DOHH2 (cell line): ENCODE measurements around the gene ARHGAP19.

Experiments
- EZH2phosphoT487 ChIP-seq: fragments of 200-600 bp; sonication (generic); IDR thresholded peaks from 2 replicates; pipeline ENCODE4 v1.6.1; 2017; ENCODE audit warnings: borderline replicate concordance, mild to moderate bottlenecking, antibody characterized with exemption, low read length, moderate library complexity, mixed read lengths
- TF ChIP-seq, protein P1 (sequence below): fragments of 200-600 bp; sonication (generic); IDR thresholded peaks from one replicate; pipeline ENCODE4 v1.5.1; 2014; ENCODE audit warnings: antibody characterized with exemption, mild to moderate bottlenecking, low read depth, low read length; ENCODE audit not compliant: poor library complexity, severe bottlenecking

DNA sequence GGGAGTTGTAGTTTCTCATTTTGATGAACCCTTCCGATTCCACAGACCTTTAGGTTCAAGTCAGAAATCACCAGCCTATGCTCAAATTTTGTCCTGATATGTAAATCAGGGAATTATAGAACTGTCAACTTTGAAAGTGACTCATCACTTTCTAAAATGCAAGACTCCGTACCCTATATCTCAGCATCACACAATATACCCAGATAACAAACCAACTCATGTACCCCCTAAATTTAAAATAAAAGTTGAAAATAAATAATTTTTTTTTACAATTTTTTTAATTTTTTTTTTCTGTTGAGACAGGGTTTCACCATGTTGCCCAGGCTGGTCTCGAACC lies 393 bp upstream of the ARHGAP19 start:
- TF ChIP-seq, protein P1, sequence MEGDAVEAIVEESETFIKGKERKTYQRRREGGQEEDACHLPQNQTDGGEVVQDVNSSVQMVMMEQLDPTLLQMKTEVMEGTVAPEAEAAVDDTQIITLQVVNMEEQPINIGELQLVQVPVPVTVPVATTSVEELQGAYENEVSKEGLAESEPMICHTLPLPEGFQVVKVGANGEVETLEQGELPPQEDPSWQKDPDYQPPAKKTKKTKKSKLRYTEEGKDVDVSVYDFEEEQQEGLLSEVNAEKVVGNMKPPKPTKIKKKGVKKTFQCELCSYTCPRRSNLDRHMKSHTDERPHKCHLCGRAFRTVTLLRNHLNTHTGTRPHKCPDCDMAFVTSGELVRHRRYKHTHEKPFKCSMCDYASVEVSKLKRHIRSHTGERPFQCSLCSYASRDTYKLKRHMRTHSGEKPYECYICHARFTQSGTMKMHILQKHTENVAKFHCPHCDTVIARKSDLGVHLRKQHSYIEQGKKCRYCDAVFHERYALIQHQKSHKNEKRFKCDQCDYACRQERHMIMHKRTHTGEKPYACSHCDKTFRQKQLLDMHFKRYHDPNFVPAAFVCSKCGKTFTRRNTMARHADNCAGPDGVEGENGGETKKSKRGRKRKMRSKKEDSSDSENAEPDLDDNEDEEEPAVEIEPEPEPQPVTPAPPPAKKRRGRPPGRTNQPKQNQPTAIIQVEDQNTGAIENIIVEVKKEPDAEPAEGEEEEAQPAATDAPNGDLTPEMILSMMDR: no peak
- no peak for TF ChIP-seq EZH2phosphoT487
